HG03159 (cell line): Measurements from ENCODE around the gene RPIA.
"Not testable (repeated sequence)": the region's sequence is repeated elsewhere in the genome, so short reads cannot be mapped to it uniquely, and the experiment has no call there.

Experiments
- ATAC-seq: cut with Tn5 transposase; IDR thresholded peaks from one replicate; pipeline ENCODE4 v1.9.1; 2021; ENCODE audit warnings: mild to moderate bottlenecking, moderate library complexity; ENCODE audit not compliant: unreplicated experiment

Gene RPIA

DNA sequence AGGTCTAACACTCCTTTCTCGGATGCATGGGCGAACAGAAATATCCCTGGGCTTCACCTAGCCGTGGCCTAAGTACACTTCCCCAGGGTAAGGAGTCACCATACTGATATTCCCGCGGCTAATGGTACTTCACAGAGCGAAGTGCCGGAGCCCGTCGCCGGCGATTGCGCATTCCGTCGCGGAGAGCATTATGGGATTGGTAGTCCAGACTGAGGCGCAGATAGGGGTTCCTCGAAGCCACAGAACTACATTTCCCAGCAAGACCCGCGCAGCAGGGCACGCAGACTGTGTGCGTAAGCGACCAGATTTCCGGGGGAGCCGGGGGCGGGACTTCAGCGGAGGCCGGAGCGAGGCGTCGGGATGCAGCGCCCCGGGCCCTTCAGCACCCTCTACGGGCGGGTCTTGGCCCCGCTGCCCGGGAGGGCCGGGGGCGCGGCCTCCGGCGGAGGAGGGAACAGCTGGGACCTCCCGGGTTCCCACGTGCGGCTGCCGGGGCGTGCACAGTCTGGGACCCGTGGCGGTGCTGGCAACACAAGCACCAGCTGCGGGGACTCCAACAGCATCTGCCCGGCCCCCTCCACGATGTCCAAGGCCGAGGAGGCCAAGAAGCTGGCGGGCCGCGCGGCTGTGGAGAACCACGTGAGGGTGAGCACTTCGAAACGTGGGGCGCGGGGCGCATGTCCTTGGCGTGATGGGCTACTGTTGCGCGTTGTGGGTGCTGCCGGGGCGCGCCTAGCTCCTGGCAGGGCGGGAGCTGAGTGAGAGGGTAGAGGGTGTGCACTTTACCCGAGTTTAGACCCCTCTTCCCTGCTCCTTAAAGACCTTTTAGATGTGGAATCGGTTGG is at the start of gene RPIA:
Gene RPIA (plus strand): TSS at position 335 of the 845 bp plus-strand sequence. CDS start 26 bp downstream, at position 361.
- peak; percentile 94 for ATAC-seq

DNA sequence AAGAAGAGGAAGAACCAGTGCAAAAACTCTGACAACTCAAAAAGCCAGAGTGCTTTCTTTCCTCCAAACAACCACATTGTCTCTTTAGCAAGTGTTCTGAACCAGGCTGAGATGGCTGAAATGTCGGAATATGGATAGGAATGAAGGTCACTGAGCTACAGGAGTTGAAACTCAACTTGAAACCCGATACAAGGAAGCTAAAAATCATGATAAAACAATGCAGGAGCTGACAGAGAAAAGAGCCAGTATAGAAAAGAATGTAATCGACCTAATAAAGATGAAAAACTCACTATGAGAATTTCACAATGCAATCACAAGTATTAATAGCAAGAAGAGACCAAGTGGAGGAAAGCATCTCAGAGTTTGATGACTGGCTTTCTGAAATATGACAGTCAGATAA is 49.2 kb upstream of the RPIA start:
- no peak for ATAC-seq

- ATAC-seq, result not testable (repeated sequence)
These were observed 46.1 kb upstream of the RPIA start for GRCh38 chr2:88645291-88645882.

DNA sequence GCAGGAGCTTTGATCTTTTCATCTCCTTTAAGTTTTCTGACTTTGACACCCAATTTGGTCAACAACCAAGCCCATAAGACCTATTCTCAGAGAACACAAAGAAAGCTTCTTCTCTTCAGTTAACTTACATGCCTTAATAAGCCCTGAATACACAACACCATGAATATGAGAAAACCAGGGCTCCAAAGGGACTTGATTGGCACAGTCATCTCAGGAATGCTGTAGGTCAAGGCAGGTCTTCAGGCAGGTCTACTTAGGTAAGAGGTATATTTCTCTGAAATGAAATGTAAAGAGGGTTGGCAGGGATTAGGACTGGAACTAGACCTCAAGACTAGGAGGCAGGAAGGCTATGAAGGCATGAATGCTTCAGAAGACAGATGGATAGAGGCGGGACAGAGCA is 39.8 kb upstream of the RPIA start:
- no peak for ATAC-seq

DNA sequence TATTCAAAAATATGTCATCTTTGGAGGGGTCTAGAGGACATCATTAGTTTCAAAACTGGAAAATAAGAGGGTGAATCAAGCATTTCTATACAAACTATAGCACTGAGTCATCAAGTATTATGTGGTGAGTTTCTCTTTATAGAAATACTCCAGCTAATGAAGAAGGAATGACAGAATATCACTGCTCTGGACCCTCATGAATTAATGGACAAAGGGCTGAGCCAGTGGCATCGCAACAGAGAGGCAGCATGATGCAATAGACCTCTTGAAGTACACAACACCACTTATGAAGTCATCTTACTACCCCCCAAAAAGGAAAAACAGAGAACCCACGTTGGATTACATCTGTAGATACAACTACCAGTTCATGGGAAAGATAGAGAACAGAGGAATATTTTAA is 36.8 kb upstream of the RPIA start:
- no peak for ATAC-seq

DNA sequence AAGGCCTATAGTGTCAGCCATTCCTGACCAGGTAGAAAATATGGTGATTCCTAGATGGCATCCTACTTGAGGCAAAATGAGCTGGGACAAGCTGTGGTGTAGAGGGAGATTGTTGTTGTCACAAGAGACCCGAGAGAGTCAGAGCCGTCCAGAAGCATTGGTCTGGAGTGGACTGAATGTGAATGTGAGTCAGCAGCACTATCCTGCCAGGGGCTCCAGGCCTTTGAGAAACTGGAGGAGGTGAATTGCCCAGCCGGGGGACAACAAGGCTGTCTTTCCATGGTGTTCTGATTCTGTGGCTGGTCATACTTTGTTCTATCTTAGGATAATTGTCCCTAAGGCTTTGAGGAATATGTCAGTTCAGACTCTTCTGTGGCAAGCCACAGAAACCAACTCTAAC is 34.8 kb upstream of the RPIA start:
- ATAC-seq, result no peak

DNA sequence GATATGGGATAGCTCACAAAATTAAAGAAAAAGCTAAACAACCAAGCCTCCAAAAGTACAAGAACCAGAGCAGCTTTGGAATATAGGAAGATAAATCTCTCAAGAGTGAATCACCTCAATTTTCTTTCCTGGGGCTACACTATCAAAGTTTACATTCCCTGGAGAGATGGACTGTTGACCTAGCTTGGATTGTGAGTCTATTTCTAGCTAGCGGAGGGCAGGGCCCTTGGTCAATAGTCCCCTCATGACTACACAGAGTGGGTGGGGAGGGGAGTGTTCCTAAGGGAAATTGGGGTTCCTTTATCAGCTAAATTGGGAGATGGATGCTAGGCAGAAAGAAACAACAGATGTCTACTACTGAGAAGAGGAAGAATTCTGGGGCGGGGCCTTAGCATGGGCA is 34.3 kb upstream of the RPIA start:
- ATAC-seq, result no peak

- ATAC-seq, result no peak
These were observed 33.1 kb upstream of the RPIA start for GRCh38 chr2:88658326-88658725.

- ATAC-seq, result no peak
These were observed 32.5 kb upstream of the RPIA start for GRCh38 chr2:88658881-88659537.

GRCh38 chr2:88659538-88659915 is 31.9 kb upstream of the RPIA start:
- no peak for ATAC-seq

DNA sequence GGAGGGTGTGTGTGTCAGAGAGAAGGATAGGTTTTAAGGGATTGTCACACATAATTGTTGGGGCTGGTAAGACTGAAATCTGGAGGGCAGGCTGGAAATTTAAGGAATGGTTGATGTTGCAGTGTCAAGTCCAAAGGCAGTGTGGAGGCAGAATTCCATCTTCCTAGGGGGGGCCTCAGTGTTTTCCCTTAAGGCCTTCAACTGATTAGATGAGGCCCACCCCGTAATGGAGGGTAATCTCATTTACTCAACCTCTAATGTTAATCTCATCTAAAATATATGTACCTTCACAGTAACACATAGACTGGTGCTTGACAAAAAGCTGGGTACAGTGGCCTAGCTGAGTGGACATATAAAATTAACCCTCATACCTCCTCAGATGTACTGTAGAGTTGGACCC is 30.9 kb upstream of the RPIA start:
- no peak for ATAC-seq

DNA sequence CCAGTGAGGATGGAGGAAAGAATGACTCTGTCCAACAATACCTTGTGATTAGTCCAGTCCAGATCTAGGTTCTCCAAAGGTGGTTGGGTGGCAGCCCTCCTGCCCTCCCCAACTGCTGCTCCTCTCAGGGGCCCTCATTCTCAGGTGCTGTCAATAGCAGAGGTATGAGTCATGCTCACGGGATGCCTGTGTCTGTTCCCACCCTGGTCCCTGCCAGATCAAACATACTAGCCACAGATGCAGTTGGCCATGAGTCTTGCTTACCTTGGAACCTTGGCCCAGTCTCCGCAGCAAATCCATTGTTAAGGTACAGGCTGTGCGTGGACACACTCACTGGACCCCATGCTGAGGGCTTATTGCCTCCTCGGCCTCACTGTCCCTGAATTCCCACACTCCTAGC is 24.9 kb upstream of the RPIA start:
- no peak for ATAC-seq

DNA sequence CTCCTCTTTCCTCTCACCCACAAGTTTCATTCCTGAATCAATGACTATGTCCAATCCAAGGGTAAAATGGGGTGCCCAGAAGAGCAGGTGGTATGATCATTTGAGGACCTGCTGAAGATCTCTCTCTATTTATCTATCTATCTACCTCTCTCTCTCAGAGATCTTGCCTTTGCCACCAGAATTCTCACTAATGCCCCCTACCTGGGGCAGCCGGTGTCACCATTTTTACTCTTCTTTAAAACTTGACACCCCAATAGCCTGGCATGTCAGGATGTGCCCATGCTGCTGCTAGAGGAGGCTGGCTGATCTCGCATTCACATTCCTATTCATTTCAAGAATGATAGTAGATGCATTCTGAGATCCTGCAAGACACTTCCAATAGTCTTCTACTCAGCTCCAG is 24.3 kb upstream of the RPIA start:
- no peak for ATAC-seq

DNA sequence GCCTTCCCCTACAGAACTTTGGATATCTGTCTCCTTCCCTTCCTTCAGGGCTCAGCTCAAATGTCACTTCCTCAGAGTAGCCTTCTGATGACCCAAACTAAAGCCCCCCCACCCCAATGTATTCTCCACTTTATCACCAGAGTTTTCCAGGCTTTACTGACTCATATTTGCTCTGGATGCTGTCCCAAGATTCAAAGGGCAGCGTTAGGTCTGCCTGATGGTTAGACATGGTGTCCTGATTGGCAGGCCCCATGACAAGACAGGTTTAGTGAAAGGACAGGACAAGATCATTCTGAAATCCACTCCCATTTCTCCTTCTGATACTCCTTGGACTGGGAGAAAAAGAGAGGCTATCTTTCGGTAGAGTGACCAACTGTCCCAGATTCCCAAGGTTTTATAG is 22.6 kb upstream of the RPIA start:
- no peak for ATAC-seq

DNA sequence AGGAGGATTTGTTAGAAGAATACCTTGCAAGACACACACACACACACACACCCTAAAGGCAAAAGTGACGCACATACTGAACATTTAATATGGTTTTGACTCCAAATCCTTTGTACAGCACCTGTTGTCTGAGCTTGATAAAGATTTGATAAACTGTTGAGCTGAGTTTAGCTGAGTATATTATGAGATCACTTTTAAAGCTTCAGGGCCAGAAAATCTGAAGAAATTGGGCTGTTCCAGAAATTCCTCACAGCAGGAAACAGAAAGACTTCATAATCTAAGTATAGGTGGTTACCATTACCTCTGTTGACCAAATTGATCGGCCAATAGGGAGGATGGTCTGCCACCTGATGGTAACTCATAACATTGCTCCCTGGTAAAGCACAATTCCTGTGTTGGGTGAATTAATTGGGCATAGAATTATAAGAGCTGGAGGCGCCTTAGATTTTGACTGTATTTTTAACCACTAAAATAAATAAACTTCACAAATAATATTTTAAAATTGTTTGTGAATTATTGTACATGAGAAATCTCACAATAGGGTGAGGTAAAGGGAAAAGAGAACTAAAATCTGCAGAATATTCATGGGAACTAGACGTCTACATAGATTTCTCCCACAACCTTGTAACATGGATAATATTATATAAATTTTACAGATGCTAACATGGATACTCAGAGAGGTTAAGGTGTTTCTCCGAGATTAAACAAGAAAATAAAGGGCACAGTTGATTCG is 21.8 kb upstream of the RPIA start:
- ATAC-seq, result peak; percentile 81

DNA sequence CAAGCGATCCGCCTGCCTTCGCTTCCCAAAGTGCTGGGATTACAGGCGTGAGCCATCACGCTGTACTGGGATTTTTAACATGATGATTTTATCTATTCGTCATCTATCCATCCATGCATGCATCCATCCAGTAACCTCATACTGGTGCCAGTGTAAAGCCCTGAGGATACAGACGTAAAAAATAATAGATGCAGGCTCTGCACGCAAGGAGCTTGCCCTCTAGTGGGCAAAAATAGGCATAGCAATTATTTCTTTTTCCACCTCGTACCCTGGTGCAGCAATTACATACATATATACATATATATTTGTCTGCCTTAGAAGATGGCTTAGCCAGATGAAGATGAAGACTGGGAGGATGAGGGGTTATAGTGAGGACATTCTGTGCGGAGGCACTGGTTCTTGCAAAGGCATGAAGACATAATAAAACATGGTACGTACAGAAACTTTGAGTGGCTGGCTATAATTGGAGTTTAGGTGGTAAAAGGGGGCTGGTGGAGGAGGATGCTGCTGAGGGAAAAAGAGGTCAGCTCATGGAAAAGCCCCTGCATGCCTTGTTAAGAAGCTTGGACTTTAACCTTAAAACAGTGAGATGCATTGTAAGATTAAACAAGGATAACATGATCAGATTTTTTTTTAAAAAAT is 19.6 kb upstream of the RPIA start:
- ATAC-seq, result no peak

DNA sequence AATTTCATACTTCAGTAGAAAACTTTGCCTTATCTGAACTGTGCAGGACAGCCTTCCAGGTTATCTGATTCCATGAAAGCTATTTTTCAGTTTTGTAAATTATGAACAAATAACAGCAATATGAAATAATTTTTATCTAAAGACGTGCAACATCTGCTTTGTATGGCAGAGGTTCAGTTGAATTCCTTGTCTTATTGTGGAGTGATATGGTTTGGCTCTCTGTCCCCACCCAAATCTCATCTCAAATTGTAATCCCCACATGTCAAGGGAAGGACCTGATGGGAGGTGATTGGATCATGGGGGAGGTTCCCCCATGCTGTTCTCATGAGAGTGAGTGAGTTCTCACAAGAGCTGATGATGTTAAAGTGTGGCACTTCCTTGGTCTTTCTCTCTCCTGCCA is 18.1 kb upstream of the RPIA start:
- no peak for ATAC-seq

GRCh38 chr2:88680266-88680902 is 11.1 kb upstream of the RPIA start:
- no peak for ATAC-seq

GRCh38 chr2:88680916-88681315 is 10.6 kb upstream of the RPIA start:
- no peak for ATAC-seq
